Measurements from ENCODE around the gene PSORS1C1. TPM values are rescaled to one million over a fixed set of nuclear protein-coding genes. Genes with fewer than 3 reads are reported as not detected.
"Not testable (repeated sequence)": the region's sequence is repeated elsewhere in the genome, so short reads cannot be mapped to it uniquely, and the experiment has no call there.

PSORS1C1 gene
- total RNA-seq, 1 experiment from 2014 or later, result 1.1 TPM

GRCh38 chr6:31158140-31158862 is 43.7 kb downstream of the PSORS1C1 start, which contains the start of gene TCF19:
Gene TCF19, plus strand, starts transcription at chr6:31158589. Its CDS starts 881 bp downstream, at chr6:31159470.
- peak; percentile 98 for DNase-seq (ENCODE audit: low spot score)

- no peak for DNase-seq (ENCODE audit: low spot score)
These were observed 44.6 kb downstream of the PSORS1C1 start for GRCh38 chr6:31158863-31159855.

DNA sequence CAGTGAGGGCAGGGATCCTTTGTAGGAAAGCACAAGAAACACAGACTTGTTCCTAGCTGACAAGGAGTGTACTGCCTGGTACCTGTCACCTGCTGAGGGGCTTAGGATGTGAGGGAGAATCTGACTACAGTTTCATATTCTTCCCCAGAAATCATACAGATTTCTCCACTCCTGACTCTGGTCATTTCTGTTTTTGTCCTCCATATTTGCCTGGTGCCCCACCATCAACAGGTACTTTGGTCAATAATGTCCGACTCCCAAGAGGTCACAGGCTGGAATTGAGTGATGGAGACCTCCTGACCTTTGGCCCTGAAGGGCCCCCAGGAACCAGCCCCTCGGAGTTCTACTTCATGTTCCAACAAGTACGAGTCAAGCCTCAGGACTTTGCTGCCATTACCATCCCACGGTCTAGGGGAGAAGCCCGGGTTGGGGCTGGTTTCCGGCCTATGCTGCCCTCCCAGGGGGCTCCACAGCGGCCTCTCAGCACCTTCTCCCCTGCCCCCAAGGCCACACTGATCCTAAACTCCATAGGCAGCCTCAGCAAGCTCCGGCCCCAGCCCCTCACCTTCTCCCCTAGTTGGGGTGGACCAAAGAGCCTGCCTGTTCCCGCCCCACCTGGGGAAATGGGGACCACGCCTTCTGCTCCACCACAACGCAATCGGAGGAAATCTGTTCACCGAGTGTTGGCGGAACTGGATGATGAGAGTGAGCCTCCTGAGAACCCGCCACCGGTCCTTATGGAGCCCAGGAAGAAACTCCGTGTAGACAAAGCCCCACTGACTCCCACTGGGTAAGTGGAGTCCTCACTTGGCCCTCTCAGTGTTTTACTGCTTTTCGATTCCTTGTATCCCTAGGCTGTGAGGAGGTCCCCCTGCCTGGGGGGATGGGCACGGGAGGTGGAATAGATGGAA is 46.9 kb downstream of the PSORS1C1 start:
- DNase-seq (ENCODE audit: low spot score), result no peak

- no peak for DNase-seq (ENCODE audit: low spot score)
These were observed 48.0 kb downstream of the PSORS1C1 start for GRCh38 chr6:31162463-31163165.

GRCh38 chr6:31163922-31164321 is 49.3 kb downstream of the PSORS1C1 start:
- peak; percentile 39 for DNase-seq (ENCODE audit: low spot score)

DNA sequence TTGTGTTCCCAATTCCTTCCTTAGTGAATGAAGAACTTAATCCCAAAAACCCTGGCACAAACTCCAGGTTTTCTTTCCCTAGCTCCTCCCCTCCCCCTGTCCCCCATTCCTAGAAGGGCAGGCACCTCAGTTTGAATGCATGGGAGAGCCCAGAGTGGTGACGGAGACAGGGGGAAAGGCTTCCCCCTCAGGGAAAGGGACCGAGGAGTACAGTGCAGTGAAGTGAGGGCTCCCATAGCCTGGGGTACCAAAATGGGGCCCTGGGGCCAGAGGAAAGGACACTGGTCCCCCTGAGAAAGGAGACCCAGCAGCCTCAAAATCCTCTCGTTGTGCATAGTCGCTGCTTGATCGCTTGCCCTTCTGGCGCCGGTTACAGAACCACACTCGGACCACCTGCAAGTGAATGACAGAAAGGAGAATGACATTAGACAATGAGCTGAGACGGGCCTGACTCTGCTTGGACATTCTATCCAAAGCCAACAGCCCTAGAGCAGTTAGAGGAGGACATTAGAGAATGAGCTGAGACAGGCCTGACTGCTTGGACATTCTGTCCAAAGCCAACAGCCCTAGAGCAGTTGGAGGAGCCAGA is 50.0 kb downstream of the PSORS1C1 start:
- not testable (repeated sequence) for DNase-seq (ENCODE audit: low spot score)

GRCh38 chr6:31165064-31165832 is 50.6 kb downstream of the PSORS1C1 start:
- not testable (repeated sequence) for DNase-seq (ENCODE audit: low spot score)

DNA sequence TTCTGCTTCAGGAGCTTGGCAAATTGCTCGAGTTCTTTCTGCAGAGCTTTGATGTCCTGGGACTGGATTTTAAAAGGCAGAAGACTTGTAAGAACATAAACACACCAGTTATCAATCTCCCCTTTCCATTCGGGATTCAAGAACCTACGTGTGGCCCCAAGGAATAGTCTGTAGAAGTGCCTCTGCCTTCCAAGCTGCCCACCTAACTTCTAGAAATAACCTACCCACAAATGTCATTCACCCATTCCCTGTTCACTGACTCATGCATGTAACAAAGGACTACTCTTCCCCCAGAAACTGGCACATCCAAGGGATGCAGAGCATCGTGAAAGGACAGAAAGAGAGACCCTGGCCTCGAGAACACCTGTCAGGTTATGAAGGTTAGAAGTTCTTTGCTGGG is 51.4 kb downstream of the PSORS1C1 start:
- DNase-seq (ENCODE audit: low spot score), result no peak

GRCh38 chr6:31168606-31169005 is 54.0 kb downstream of the PSORS1C1 start:
- no peak for DNase-seq (ENCODE audit: low spot score)

DNA sequence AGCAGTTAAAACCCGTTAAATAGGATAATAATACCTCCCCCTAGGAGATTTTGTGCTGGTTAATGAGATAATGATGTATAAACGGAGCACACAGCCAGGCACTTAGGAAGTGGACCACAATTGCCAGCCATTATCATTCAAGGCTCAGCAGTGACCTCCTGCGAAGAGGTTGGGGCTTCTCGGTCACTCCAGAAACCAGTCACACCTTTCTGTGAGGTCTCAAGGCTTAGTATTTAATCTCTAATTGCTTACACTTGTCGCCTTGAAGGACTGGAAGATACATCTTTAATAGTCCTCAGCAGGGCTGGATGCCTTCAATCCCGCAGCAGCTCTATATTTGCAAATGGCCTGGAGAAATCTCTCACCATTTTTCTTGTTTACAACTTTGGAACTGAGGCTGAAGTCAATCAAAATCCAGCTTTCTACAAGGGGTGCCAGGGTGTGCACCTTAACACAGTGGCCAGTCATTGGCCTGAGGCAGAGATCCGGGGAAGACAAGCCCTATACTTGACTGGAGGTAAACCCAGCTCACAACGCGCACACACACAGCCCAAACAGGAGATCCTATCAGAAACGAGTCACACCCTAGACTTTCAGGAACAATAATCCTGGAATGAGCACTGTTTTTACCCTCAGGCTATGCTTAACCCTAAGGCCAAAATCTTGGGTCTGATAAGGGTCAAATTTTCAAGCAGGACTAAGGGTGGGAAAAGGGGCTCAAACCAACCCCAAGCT is 54.7 kb downstream of the PSORS1C1 start:
- no peak for DNase-seq (ENCODE audit: low spot score)

DNA sequence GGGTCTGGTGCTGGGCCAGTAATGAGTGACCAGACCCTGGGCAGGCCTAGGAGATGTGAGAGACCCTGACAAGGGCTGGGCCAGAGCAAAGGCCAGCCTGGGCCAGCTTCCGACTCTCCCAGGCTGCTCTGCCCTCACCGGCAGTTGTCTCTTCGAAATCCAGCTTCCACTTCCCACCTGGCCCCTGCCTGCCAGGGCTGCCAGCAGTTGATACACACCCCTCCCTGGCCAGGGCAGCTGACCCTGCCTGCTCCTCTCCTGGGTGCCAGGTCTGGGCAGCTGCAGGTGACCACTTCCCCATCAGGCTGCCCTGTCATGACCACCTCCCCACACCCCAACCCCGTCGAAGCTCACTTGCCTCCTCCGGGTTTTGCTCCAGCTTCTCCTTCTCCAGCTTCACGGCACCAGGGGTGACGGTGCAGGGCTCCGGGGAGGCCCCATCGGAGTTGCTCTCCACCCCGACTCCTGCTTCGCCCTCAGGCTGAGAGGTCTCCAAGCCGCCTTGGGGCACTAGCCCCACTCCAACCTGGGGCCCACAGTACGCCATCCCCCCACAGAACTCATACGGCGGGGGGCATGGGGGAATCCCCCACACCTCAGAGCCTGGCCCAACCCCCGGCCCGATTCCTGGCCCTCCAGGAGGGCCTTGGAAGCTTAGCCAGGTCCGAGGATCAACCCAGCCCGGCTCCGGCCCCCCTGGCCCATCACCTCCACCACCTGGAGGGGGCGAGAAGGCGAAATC is 55.4 kb downstream of the PSORS1C1 start:
- not testable (repeated sequence) for DNase-seq (ENCODE audit: low spot score)

DNA sequence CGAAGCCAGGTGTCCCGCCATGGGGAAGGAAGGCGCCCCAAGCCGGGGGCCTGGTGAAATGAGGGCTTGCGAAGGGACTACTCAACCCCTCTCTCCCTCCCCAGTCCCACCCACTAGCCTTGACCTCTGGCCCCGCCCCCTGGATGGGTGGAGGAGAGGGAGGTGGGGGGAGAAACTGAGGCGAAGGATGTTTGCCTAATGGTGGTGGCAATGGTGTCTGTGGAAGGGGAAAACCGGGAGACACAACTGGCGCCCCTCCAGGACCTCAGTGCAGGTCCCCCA is 55.9 kb downstream of the PSORS1C1 start, which contains the start of gene POU5F1:
TSS of gene POU5F1 (minus strand) at position 83 of the 282 bp plus-strand sequence. CDS start at position 21, 62 bp downstream.
- no peak for DNase-seq (ENCODE audit: low spot score)

DNA sequence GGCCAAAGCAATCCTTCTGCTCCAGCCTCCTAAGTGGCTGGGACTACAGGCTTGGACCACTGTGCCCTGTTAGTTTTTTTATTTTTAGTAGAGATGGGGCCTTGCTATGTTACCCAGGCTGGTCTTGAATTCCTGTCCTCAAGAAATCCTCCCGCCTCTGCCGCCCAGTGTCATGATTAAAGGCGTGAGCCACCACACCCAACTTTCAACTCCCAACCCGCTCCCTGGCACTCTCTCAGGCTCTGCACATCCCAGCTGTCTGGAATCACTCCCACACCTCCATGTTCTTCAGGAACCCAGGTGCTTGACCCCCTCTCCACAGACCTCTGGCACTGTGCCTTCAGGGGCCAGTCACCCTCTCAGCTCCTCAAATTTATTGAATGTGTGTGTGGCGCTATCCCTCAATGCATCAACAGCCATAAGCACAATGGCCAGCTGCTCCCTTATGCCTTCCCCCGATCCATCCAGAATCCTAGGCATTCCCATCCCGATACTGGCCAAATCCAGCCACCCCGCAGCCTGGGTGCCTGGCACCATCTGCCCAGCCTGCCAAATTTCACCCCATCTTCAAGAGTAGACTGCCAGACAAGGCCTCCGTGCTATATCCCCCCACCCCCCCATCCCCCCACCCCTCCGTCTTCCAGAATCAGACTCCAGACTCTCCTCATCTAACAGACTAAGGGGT is 56.5 kb downstream of the PSORS1C1 start:
- DNase-seq (ENCODE audit: low spot score), result no peak

- DNase-seq (ENCODE audit: low spot score), result no peak
These were observed 57.6 kb downstream of the PSORS1C1 start for GRCh38 chr6:31171931-31172905.

GRCh38 chr6:31172973-31173384 is 58.4 kb downstream of the PSORS1C1 start:
- no peak for DNase-seq (ENCODE audit: low spot score)

GRCh38 chr6:31173406-31173805 is 58.8 kb downstream of the PSORS1C1 start:
- no peak for DNase-seq (ENCODE audit: low spot score)

Measured in HT-29 (cell line).